B cell (primary cell): Measurements from ENCODE around the gene GMPPB. TPM values are rescaled to one million over a fixed set of nuclear protein-coding genes. Genes with fewer than 3 reads are reported as not detected.

Experiments used
- ATAC-seq: fragments of 200-7000 bp; cut with Tn5 transposase; one replicate; pipeline ENCODE4 v1.10.0; 2021; ENCODE audit warnings: low read depth, mild to moderate bottlenecking, moderate number of reproducible peaks, moderate library complexity
- CTCF ChIA-PET: fragments of 350-600 bp; sonication (Branson Sonifier 250); formaldehyde crosslinking; loops from one replicate; lab custom pipeline; 2021; ENCODE audit warnings: antibody characterized with exemption, inconsistent platforms; lab: Charles Lee
- POLR2A ChIA-PET: fragments of 350-600 bp; sonication (Branson Sonifier 250); formaldehyde crosslinking; loops from one replicate; lab custom pipeline; 2021; ENCODE audit warnings: antibody characterized with exemption; lab: Charles Lee
- DNase-seq: peaks from one replicate; pipeline ENCODE4 v3.0.0; 2013
- H2AFZ ChIP-seq: 2 replicates; pipeline ENCODE4 v1.6.1; 2012; ENCODE audit warnings: mild to moderate bottlenecking, low read depth, low read length; ENCODE audit not compliant: insufficient read depth, poor library complexity, severe bottlenecking
- H3K27ac ChIP-seq, 2 donors: 1 replicate in 1 of 2; 2 replicates in 1 of 2; pipeline ENCODE4 v1.5.1; 2012 to 2013; ENCODE audit warnings: low read length in 2 of 2, mild to moderate bottlenecking in 2 of 2, moderate library complexity in 1 of 2
- H3K27me3 ChIP-seq, 4 experiments: fragments of 200-600 bp in 1 of 4; sonication (generic) in 1 of 4; replicated peaks in 1 of 4; 1 replicate in 2 of 4; 2 replicates in 2 of 4; pipeline versions ENCODE4 v1.6.1 to v1.7.0; 2013 to 2016; ENCODE audit warnings: low read length in 3 of 4, mild to moderate bottlenecking in 2 of 4, mixed read lengths in 1 of 4, moderate library complexity in 1 of 4; ENCODE audit not compliant: insufficient read depth in 4 of 4, control insufficient read depth in 3 of 4; ENCODE audit errors: control extremely low read depth in 1 of 4
- H3K36me3 ChIP-seq, 2 experiments: replicated peaks in 1 of 2; 1 replicate in 1 of 2; 2 replicates in 1 of 2; pipeline versions ENCODE4 v1.6.1 to v1.7.1; 2013; ENCODE audit warnings: low read length in 1 of 2; ENCODE audit not compliant: insufficient read depth in 2 of 2, control insufficient read depth in 1 of 2; ENCODE audit errors: control extremely low read depth in 1 of 2, extremely low read depth in 1 of 2
- H3K4me1 ChIP-seq, 2 donors: fragments of 200-600 bp in 1 of 2; sonication (generic) in 1 of 2; 1 replicate in 1 of 2; 2 replicates in 1 of 2; pipeline versions ENCODE4 v1.5.1 to v1.6.1; 2013 to 2017; ENCODE audit warnings: low read length in 2 of 2; ENCODE audit not compliant: control insufficient read depth in 2 of 2, insufficient read depth in 2 of 2
- H3K4me2 ChIP-seq: replicated peaks from 2 replicates; pipeline ENCODE3; 2012; ENCODE audit warnings: mild to moderate bottlenecking, low read depth, low read length; ENCODE audit not compliant: poor library complexity, severe bottlenecking
- H3K4me3 ChIP-seq, 5 experiments: fragments of 200-600 bp in 1 of 5; sonication (generic) in 1 of 5; 1 replicate in 3 of 5; 2 replicates in 2 of 5; pipeline versions ENCODE4 v1.5.1 to v1.7.0; 2011 to 2016; ENCODE audit warnings: low read length in 4 of 5, mild to moderate bottlenecking in 4 of 5, low read depth in 2 of 5, control low read depth in 1 of 5, moderate library complexity in 1 of 5; ENCODE audit not compliant: insufficient read depth in 1 of 5; ENCODE audit errors: control extremely low read depth in 1 of 5, extremely low read depth in 1 of 5
- H3K79me2 ChIP-seq: fragments of 200-600 bp; sonication (generic); one replicate; pipeline ENCODE4 v1.6.0; 2016; ENCODE audit warnings: low read length; ENCODE audit not compliant: control insufficient read depth, insufficient read depth
- H3K9ac ChIP-seq: fragments of 200-600 bp; sonication (generic); 2 replicates; pipeline ENCODE4 v1.6.1; 2017; ENCODE audit warnings: mild to moderate bottlenecking, low read length, moderate library complexity
- H3K9me3 ChIP-seq, 3 donors: one replicate each; pipeline versions ENCODE4 v1.6.1 to v1.7.1; 2013; ENCODE audit warnings: low read length in 2 of 3; ENCODE audit not compliant: control insufficient read depth in 2 of 3, insufficient read depth in 1 of 3; ENCODE audit errors: control extremely low read depth in 1 of 3
- H4K20me1 ChIP-seq: 2 replicates; pipeline ENCODE4 v1.6.0; 2012; ENCODE audit warnings: mild to moderate bottlenecking, low read length; ENCODE audit not compliant: insufficient read depth, control insufficient read depth, poor library complexity, severe bottlenecking
- H3K27ac Mint-ChIP-seq: one replicate; pipeline ENCODE4 v1.8.0; 2021; ENCODE audit warnings: mixed read lengths
- H3K27me3 Mint-ChIP-seq: one replicate; pipeline ENCODE4 v1.8.0; 2021; ENCODE audit warnings: mixed read lengths
- H3K4me1 Mint-ChIP-seq: one replicate; pipeline ENCODE4 v1.8.0; 2021; ENCODE audit warnings: mixed read lengths
- H3K4me3 Mint-ChIP-seq: one replicate; pipeline ENCODE4 v1.8.0; 2021; ENCODE audit warnings: mixed read lengths
- H3K9me3 Mint-ChIP-seq: one replicate; pipeline ENCODE4 v1.8.0; 2022; ENCODE audit warnings: mixed read lengths; ENCODE audit not compliant: insufficient read depth
- CTCF ChIP-seq: fragments of 200-600 bp; IDR thresholded peaks from one replicate; pipeline ENCODE4 v1.8.0; 2022; ENCODE audit warnings: antibody characterized with exemption, mild to moderate bottlenecking
- EZH2 ChIP-seq: IDR thresholded peaks from 2 replicates; pipeline ENCODE4 v1.6.1; 2012; ENCODE audit warnings: borderline replicate concordance, low read depth, mild to moderate bottlenecking, moderate library complexity, low read length; ENCODE audit not compliant: insufficient read depth, poor library complexity, severe bottlenecking
- WGBS: methylation state at CpG from one replicate; pipeline ENCODE4 v1.1.5; 2013; ENCODE audit warnings: missing lambda C conversion rate; ENCODE audit not compliant: insufficient coverage; 5-methylcytosine and 5-hydroxymethylcytosine counted together
- intact Hi-C: fragments of 100-400 bp; cut with micrococcal nuclease; formaldehyde crosslinking; loops from one replicate; pipeline ENCODE4 v1.10.0; 2022
- polyA plus RNA-seq: library from polyadenylated mRNA; depleted of rRNA; stranded (reverse); fragments of >200 nt; gene quantifications from 2 replicates; pipeline ENCODE4 v1.2.3, GENCODE V29; 2012
- total RNA-seq, 2 donors: library from RNA; stranded (reverse); fragments of 120-200 nt in 1 of 2; gene quantifications; 1 replicate in 1 of 2; 2 replicates in 1 of 2; pipeline versions ENCODE4 v1.2.3 to v1.2.4, GENCODE V29; 2013 to 2022

GMPPB gene
- total and polyA plus RNA-seq, 2 donors (not counting 1 experiment from before 2014, with no cell fraction given): 31.4 to 32.5 TPM

GRCh38 chr3:49727924-49728361 is 4.2 kb upstream of the GMPPB start:
- H3K27ac ChIP-seq: peak overlapping the region in 1 of 2 donors; percentile 100
- ChIA-PET POLR2A (no interaction called here), CTCF (no interaction called here)

More at GRCh38 chr3:49727924-49728361, 4.2 kb upstream of the GMPPB start:
- Mint-ChIP-seq H3K4me3 (no peak overlapping the region), H3K9me3 (no peaks in the 10 kb centered on the region), H3K27me3 (no peaks in the 10 kb centered on the region), H3K27ac (peak overlapping the region; percentile 97), H3K4me1 (peaks cover 35% of the 10 kb centered on the region)
- DNase-seq (no peak), ATAC-seq (no peak)
- WGBS: 99% methylated on average over 12 of the region's 15 CpGs
- H3K4me2 ChIP-seq: no peak overlapping the region
- intact Hi-C loops: no loop called here
- TF ChIP-seq EZH2: no peak
- no peak for TF ChIP-seq CTCF
- H3K27me3 ChIP-seq: no peaks in the 10 kb centered on the region
- no peaks in the 10 kb centered on the region for H3K79me2 ChIP-seq
- no peak overlapping the region for H2AFZ ChIP-seq
- H3K4me1 ChIP-seq: peaks cover 19 to 43% of the 10 kb centered on the region in 2 donors
- peaks cover 0 to 43% of the 10 kb centered on the region in 2 experiments for H3K36me3 ChIP-seq
- H3K9me3 ChIP-seq: no peaks in the 10 kb centered on the region
- H3K9ac ChIP-seq: no peak overlapping the region
- H3K4me3 ChIP-seq: no peak overlapping the region
- H4K20me1 ChIP-seq: no peaks in the 10 kb centered on the region
